KG1 (cell line): ENCODE measurements around the gene FBRSL1.
"Not testable (repeated sequence)": the region's sequence is repeated elsewhere in the genome, so short reads cannot be mapped to it uniquely, and the experiment has no call there.

Experiments used
- DNase-seq: peaks from one replicate; lab custom pipeline; 2025; lab: John Stamatoyannopoulos, UW

FBRSL1 gene

DNA sequence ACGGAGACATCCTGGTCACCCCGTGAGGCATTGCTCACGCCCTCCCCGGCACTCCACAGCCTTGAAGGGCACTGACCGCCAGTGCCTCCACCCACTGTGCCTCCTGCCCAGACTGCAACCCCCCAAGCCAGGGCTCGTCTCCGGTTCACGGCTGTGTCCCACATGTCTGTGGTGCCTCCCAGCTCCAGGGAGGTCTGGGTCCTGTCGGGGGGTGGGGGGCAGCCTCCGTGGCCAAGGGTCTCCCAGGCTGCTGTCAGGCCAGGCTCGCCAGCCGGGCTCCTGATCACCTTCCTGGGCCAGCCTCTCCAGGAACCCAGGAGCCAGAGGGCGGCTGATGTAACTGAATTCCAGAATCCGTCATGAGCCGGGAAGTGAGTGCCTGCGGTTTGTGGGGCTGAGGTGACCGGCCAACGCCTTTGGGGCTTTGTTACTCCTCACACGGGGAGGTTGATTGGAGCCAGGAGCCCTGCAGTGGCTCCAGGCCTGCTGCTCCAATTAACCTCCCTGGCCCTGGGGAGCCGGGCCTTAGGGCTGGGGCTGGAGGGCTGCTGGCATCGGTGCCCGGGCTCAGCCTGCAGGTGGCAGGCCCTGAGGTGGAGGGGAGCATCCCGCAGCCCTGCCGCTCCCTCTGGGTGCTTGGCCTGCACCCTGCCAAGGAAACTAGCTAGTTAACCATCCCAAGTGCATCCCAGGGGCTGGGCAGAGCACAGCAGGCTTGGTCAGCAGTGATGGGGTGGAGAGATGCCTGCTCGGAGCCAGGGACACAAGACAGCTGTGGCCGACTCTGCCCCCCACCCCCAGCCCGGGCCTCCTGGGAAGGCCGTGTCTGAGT, 36.4 kb upstream of the FBRSL1 start:
- DNase-seq = no peak

DNA sequence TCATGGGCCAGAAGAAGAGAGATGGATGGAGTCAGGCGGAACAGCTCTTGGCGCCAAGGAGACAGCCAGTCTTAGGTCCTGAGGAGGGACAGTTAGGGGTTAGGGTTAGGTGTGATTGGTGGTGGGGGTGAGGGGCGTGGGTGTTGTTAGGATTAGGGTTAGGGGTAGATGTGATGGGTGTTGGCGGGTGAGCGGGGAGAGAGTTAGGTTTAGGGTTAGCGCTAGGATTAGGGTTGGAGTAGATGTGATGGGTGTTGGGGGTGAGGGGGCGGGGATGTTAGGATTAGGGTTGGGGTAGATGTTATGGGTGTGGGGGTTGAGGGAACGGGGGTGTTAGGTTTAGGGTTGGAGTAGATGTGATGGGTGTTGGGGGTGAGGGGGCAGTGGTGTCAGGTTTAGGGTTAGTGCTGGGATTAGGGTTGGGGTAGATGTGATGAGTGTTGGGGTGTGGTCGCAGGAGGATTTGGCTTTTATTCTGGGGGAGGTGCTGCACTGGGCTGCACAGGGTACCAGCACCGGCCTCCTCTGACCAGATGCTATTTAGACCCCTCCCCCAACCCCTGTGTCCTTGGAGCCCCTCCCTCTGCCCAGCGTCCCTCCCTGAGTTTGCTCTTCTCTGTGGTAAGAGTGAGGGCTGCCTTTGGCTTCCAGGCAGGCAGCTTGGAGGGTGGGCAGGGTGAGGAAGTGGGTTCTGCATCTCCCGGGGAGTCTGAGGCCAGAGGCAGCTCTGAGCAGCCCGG, 35.6 kb upstream of the FBRSL1 start:
- DNase-seq = no peak

DNA sequence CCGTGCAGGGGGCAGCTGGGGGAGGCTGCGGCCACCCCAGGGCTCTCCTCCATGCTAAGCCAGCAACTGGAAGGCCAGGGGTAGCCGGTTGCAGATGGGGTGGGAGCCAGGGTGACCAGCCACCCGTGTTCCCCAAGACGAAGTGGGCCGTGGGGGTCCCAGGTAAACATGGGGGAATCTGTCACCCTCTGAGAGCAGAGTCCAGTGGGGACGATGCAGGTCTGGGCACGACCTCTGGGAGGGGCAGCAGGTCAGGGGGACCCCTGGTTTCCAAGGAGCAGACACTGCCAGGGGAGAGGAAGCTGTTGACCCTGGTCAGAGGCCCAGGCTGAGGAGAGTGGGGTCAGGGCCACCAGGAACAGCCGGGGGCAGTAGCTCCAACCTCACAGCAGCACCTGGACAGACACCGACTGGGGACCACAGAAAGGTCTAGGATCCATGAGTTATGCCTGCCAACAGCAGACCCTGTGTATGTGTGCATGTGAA, 35.0 kb upstream of the FBRSL1 start:
- no peak for DNase-seq

DNA sequence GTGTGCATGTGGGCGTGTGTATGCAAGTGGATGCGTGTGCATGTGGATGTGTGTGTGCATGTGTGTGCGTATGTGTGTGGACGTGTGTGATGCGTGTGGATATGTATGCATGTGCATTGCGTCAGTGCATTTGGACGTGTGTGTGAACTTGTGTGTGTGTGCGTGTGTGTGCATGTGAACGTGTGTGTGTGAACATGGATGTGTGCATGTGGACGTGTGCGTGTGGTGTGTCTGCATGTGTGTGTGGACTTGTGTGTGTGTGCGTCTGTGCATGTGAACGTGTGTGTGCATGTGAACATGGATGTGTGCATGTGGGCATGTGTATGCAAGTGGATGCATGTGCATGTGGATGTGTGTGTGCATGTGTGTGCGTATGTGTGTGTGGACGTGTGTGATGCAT, 34.4 kb upstream of the FBRSL1 start:
- no peak for DNase-seq

DNA sequence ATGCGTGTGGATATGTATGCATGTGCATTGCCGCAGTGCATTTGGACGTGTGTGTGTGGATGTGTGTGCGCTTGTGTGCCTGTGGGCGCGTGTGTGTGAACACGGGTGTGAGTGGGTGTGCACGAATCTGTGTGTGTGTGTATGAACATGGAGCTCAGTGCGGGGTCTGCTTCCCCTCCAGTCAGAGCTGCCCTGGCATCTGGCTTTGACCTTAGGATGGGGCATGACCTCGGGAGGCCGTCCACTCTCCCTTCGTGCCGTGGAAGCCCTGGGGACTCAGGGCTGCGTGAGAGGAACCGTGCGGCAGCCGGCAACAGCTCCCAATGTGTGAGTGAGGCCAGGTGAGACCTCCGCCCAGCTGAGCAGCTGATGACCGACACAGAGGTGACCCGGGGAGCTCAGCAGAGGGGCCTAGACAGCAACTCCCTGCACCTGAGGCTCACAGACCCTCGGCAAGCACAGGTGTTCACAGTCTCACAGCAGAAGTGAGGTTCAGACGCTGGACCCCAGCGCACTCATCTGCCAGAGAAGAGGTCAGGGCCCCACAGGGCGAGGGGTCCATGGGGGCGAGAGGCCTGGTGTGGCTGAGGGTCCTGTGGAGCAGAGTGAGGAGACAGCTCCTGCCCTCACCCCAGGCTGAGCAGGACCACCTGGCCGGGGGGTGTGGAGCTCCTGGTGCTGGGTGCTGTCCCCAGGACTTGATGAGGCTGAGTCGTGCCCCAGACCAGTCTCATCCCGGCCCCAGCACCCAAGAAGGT, 33.6 kb upstream of the FBRSL1 start:
- no peak for DNase-seq

DNA sequence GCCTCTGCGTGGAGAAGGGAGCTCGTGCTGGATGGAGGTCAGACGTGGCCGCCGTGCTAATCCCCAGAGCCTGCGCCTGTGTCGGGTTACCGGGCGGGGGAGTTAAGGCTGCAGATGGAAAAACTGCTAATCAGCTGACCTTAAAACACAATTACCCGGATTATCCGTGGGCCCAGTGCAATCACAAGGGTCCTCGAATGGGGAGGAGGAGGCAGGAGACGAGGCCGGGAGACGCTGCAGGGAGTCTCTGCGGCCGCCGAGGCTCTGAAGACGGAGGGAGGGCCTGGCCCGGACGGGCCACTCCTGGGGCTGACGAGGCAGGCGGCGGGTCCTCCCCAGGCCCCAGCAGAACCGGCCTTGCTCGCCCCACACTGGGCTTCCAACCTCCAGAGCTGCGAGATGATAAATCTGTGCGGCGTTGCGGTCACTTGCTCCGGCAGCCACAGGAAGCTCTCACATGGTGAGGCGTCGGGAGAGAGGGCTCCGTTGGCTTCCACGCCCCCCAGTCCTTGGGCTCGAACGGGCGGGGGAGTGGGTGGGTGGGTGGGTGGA, 32.9 kb upstream of the FBRSL1 start:
- no peak for DNase-seq

DNA sequence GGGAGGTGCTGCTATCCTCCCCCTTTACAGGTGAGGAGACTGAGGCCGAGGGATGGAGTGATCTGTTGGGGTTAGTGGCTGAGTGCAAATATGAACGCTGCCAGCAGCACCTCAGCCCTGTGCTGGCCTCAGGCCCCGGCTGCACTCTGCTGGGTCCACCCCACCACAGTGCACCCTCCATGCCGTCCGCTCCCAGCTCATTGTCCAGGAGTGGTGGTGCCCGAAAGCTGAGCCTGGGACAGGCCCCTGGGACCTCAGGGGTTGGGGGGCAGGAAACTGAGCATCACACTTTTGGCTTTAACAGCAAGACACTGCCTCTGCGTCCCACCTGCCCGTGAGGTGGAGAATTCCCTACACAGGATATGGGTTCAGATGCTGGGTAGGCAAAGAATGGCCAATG, 31.5 kb upstream of the FBRSL1 start:
- DNase-seq = no peak

DNA sequence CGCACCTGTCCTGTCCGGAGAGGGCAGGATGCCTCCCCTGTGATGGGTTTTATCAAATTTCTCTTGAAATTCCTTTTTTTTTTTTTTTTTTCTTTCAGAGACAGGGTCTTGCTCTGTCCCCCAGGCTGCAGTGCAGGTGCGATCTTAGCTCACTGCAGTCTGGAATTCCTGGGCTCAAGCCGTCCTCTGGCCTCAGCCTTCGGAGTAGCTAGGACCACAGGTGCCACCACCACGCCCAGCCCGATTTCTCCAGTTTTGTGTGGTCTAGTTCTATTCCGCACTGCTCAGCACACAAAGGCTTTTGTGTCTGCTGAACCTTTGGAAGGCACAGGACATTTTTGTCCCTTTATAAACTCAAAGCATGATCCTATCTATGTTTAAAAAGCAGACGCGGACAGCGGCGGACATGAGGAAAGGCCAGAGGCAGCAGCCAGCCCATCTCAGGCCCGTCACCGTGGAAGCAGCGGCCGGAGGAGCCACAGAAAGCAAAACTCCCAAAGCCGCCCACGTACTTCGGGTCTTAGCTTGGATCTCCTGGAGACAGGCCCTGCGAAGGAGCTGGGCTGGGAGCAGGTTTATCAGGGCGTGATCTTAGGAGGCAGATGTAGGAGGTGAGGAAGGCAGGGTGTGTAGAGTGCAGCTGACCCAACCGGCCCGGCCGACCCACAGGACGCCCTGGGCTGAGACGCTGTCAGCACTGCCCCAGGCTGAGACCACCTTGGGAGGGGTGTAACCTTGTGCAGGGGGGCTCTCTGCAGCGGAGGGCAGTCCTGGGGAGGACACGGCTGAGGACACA, 30.9 kb upstream of the FBRSL1 start:
- no peak for DNase-seq

DNA sequence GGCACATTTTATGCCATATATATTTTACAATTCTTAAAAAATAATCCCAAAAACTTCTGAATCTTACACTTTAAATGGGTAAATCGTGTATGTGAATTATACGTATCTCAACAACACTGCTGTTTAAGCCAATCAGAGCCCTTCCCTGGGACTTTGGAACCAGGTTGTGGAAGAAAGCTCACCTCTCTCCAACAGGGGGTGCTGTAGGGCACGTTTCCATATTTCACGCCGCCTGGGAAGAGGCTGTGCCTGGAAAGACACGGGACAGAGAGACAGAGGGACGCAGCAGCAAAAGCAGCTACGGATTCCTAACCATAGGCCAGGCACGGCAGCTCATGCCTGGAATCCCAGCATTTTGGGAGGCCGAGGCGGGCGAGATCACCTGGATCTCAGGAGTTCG, 29.4 kb upstream of the FBRSL1 start:
- no peak for DNase-seq

DNA sequence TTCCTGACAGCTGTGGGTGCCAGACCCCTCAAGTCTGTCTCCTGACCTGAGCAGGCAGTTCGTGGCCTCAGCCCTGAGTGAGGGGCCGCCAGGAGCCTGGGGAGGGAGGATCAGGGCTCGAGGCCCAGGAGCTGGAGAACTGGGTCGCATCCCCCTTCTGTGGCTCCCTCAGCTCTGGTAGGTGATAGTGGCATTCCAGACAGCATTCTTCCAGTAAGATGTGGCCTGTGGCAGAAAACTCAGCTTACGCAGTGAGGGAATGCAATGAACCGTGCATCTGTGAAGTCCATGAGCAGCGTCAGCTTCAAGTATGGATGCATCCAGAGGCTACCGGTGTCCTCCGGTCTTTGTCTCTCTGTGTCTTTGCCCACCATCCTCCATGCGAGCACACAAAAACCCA, 28.4 kb upstream of the FBRSL1 start:
- DNase-seq = no peak

DNA sequence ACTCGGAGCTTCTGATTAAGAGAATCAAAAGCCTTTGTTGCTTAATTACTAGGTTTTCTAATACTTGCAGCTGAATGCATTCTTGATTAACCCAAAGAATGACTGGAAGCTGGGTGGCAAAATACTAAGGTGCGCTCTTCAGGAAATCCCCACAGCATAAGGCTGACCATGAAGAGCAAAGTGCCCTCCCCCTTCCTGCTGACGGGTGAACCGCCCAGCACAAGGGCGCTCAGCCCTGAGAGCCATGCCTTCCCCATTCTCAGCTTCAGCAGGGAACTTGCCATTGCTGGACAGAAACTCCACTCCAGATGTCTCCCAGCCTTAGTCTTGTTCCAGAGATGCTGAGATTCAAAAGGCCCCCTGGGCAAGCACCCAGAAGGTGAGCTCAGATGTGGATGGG, 27.2 kb upstream of the FBRSL1 start:
- no peak for DNase-seq

DNA sequence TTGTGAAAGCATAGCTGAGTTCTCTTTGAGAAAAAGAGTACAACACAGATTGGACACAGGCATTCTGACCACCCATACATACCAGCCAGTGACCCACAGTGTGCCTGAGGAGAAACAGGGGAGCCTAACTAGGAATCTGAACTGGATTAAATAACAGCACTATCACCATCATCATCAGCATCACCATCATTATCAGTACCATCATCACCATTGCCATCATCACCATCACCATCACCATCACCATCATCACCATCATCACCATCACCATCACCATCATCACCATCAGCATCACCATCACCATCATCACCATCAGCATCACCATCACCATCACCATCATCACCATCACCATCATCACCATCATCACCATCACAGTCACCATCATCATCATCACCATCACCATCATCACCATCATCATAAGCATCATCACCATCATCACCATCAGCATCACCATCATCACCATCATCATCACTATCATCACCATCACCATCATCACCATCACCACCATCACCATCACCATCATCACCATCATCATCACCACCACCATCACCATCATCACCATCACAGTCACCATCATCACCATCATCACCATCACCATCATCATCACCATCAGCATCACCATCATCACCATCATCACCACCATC, 26.5 kb upstream of the FBRSL1 start:
- not testable (repeated sequence) for DNase-seq

DNA sequence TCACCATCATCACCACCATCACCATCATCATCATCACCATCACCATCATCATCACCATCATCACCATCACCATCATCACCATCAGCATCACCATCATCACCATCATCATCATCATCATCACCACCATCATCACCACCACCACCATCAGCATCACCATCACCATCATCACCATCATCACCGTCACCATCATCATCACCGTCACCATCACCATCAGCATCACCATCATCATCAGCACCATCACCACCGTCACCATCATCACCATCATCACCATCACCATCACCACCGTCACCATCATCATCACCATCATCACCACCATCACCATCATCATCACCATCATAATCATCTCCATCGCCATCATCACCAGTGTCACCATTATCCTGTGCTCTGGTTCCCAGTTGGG, 25.6 kb upstream of the FBRSL1 start:
- DNase-seq = not testable (repeated sequence)

DNA sequence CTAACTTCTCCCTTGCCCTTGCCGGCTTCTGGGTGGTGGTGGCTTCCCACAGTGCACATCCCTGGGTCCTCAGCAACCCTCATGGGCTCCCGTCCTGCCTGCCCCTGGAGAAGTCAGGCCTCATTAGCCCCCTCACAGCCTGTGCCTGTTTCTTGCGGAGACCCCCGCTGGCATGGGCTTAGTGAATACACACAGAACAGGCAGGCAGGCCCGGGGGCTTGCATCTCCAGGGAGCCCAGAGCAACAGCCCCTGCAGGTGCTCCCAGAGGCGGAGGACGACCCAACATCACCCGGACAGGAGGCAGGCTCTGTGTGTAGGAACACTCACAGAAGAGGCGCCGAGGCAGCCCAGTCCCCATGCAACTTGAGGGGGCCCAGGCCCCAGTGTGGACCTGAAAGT, 25.1 kb upstream of the FBRSL1 start:
- no peak for DNase-seq

DNA sequence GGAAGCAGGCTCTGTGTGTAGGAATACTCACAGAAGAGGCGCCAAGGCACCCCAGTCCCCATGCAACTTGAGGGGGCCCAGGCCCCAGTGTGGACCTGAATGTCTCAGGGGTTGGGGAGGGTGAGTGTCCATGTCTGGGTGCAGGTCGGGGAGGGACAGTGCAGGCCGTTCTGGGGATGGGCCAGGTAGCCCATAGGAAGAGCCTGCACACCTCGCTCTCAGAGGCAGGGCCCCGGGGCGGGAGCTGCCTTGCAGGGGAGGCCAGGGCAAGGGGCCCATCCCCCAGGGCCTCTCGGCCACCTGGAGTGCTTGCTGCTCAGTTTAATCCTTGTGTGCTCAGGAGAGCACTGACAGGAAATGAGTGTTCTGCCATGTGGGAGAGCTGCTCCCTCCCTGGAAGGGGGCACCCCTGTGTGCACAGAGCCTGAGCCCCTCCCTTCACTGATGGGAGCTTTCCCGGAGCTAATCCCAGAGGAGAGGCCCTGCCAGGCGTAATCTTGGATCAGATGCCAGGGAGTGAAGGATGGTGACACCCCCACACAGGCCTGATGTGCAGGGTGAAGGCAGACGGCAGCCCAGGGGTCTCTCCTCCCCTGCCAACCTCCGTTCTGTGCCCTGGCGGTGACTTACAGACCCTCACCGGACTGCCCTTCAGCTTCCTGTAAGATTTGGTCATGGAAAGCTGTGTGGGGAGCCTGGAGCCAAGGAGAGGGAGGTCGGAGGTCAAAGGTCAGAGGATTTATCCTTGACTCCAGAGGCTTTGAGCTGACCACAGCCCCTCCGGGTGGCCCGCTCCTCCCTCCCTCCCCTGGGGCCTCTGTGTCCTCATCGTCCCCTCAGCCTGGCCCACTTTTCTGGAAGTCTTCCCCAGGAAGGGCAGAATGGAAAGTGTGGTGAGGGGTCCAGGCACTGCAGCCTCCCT, 24.4 kb upstream of the FBRSL1 start:
- DNase-seq = no peak

DNA sequence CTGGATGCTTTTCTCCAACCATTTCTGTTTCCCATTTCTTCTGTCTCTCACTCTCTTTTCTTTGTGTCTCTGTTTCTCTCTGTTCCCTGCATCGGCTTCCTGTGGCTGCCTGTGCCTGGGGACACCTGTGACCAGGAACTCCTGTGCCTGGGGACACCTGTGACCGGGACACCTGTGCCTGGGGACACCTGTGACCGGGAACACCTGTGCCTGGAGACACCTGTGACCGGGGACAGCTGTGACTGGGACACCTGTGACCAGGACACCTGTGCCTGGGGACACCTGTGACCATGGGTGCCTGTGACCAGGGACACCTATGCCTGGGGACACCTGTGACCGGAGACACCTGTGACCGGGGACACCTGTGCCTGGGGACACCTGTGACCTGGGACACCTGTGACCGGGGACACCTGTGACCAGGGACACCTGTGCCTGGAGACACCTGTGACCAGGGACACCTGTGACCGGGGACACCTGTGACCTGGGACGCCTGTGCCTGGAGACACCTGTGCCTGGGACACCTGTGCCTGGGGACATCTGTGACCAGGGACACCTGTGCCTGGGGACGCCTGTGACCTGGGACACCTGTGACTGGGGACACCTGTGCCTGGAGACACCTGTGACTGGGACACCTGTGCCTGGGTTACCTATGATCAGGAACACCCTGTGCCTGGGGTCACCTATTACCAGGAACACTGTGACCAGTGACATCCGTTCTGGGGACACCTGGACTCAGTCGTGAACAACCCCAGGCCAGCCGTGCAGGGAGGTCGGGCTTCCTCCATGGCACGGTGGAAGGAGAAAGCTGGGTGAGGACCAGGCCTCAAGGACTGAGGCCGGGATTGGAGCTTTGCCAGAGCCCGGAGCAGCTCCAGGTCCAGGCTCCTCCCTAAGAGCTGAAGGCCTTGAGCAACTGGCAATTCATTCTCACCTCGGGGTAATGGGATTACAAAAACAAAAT, 23.4 kb upstream of the FBRSL1 start:
- no peak for DNase-seq

DNA sequence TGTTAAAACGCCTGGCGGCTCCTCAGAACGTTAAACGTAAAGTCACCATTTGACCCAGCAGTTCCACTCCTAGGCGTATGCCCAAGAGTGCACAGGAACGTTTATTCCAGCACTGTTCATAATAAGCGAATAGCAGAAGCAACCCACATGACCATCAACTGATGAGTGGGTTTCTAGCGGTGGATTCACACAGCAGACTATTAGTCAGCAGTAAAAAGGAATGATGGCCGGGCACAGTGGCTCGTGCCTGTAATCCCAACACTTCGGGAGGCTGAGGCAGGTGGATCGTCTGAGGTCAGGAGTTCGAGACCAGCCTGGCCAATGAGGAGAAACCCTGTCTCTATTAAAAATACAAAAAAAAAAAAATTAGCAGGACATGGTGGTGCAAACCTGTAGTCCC, 22.4 kb upstream of the FBRSL1 start:
- DNase-seq = no peak

DNA sequence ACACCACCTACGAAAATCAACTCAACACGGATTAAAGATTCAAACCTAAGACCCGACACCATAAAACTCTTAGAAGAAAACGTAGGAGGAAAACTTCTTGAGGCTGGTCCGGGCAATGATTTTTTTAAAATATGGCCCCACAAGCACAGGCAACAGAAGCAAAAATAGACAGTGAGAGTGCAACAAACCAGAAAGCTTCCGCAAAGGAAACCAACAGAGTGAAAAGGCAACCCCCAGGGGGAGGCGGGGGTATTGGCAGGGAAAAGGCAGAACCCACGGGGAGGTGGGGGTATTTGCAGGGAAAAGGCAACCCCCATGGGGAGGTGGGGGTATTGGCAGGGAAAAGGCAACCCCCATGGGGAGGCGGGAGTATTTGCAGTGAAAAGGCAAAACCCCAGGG, 20.5 kb upstream of the FBRSL1 start:
- peak; percentile 43 for DNase-seq

DNA sequence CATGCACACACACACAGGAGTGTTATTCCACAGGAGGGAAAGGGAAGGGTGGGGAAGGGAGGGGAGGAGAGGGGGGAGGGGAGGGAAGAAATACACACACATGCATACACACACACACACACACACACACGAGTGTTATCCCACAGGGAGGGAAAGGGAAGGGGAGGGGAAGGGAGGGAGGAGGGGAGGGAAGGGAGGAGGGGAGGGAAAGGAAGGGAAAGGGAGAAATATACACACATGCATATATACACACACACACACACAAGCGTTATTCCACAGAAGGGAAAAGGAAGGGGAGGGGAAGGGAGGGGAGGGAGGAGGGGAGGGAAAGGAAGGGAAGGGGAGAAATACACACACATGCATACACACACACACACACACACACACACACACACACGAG, 19.6 kb upstream of the FBRSL1 start:
- DNase-seq = no peak
